HG03159 (cell line): ENCODE measurements around the gene KIR2DL1.
"Not testable (repeated sequence)": the region's sequence is repeated elsewhere in the genome, so short reads cannot be mapped to it uniquely, and the experiment has no call there.

Experiments used
- ATAC-seq: cut with Tn5 transposase; IDR thresholded peaks from one replicate; pipeline ENCODE4 v1.9.1; 2021; ENCODE audit warnings: mild to moderate bottlenecking, moderate library complexity; ENCODE audit not compliant: unreplicated experiment

KIR2DL1 gene

GRCh38 chr19:54771018-54771960 lies 1.7 kb downstream of the KIR2DL1 start:
- ATAC-seq: not testable (repeated sequence)

GRCh38 chr19:54772666-54773065 lies 3.1 kb downstream of the KIR2DL1 start:
- ATAC-seq: not testable (repeated sequence)

GRCh38 chr19:54775095-54775815 lies 5.7 kb downstream of the KIR2DL1 start:
- not testable (repeated sequence) for ATAC-seq

GRCh38 chr19:54775830-54776229 lies 6.2 kb downstream of the KIR2DL1 start:
- not testable (repeated sequence) for ATAC-seq

- ATAC-seq: not testable (repeated sequence)
These were observed 8.3 kb downstream of the KIR2DL1 start for GRCh38 chr19:54777851-54778250.

- ATAC-seq: not testable (repeated sequence)
These were observed 9.3 kb downstream of the KIR2DL1 start for GRCh38 chr19:54778896-54779295.

- ATAC-seq: not testable (repeated sequence)
These were observed 13.3 kb downstream of the KIR2DL1 start for GRCh38 chr19:54782916-54783315.

- ATAC-seq: not testable (repeated sequence)
These were observed 16.6 kb downstream of the KIR2DL1 start for GRCh38 chr19:54786091-54786723.

- ATAC-seq: not testable (repeated sequence)
These were observed 18.6 kb downstream of the KIR2DL1 start for GRCh38 chr19:54788154-54788553.

- no peak for ATAC-seq
These were observed 21.1 kb downstream of the KIR2DL1 start for GRCh38 chr19:54790711-54791110.

- ATAC-seq: no peak
These were observed 21.9 kb downstream of the KIR2DL1 start for GRCh38 chr19:54791476-54791875.

GRCh38 chr19:54792814-54793213 lies 23.2 kb downstream of the KIR2DL1 start:
- ATAC-seq: no peak

- no peak for ATAC-seq
These were observed 26.2 kb downstream of the KIR2DL1 start for GRCh38 chr19:54795758-54796157.

- no peak for ATAC-seq
These were observed 33.8 kb downstream of the KIR2DL1 start, which contains the start of gene KIR2DL4 for GRCh38 chr19:54803410-54803809. TSS of gene KIR2DL4 (plus strand) at chr19:54803610. CDS start at chr19:54803652, 42 bp downstream.

GRCh38 chr19:54804101-54804500 lies 34.5 kb downstream of the KIR2DL1 start:
- ATAC-seq: no peak

- no peak for ATAC-seq
These were observed 35.0 kb downstream of the KIR2DL1 start for GRCh38 chr19:54804571-54804970.

GRCh38 chr19:54805665-54806515 lies 36.3 kb downstream of the KIR2DL1 start:
- no peak for ATAC-seq

GRCh38 chr19:54806516-54806838 lies 36.9 kb downstream of the KIR2DL1 start:
- ATAC-seq: no peak

- not testable (repeated sequence) for ATAC-seq
These were observed 45.0 kb downstream of the KIR2DL1 start for GRCh38 chr19:54814571-54814970.

- ATAC-seq: not testable (repeated sequence)
These were observed 46.7 kb downstream of the KIR2DL1 start, which contains the start of gene KIR3DL1 for GRCh38 chr19:54816251-54816650. TSS of gene KIR3DL1 (plus strand) at chr19:54816468.
